Naive thymus-derived CD8-positive, alpha-beta T cell (primary cell): ENCODE measurements around the gene SMTNL2. TPM values are rescaled to one million over a fixed set of nuclear protein-coding genes. Genes with fewer than 3 reads are reported as not detected.
A peak's percentile ranks its signal among the peaks of the same experiment; 100 is the strongest.

Source experiments
- ATAC-seq, 2 donors: fragments of 150-1000 bp; cut with Tn5 transposase in 1 of 2; sonication (Bioruptor Pico), chemical (Tn5 transposase) in 1 of 2; 1 replicate in 1 of 2; 2 replicates in 1 of 2; pipeline ENCODE4 v1.10.0; 2021; ENCODE audit warnings: mild to moderate bottlenecking in 2 of 2, moderate library complexity in 2 of 2
- POLR2A ChIA-PET: fragments of 350-600 bp; sonication (Branson Sonifier 250); formaldehyde crosslinking; loops from one replicate; lab custom pipeline; 2021; ENCODE audit warnings: antibody characterized with exemption; lab: Charles Lee
- DNase-seq, 10 donors: peaks; one replicate each; pipeline versions ENCODE4 v3.0.0 to v3.0.0-alpha.2; 2020 to 2022
- H3K27ac Mint-ChIP-seq, 10 donors: one replicate each; pipeline ENCODE4 v1.8.0; 2020 to 2022; ENCODE audit warnings: mild to moderate bottlenecking in 10 of 10, mixed read lengths in 10 of 10, moderate library complexity in 4 of 10, inconsistent platforms in 1 of 10
- H3K27me3 Mint-ChIP-seq, 5 donors: one replicate each; pipeline ENCODE4 v1.8.0; 2021 to 2022; ENCODE audit warnings: mixed read lengths in 5 of 5
- H3K36me3 Mint-ChIP-seq, 3 donors: one replicate each; pipeline ENCODE4 v1.8.0; 2020 to 2022; ENCODE audit warnings: mixed read lengths in 3 of 3, mild to moderate bottlenecking in 2 of 3, inconsistent platforms in 1 of 3
- H3K4me1 Mint-ChIP-seq, 4 donors: one replicate each; pipeline ENCODE4 v1.8.0; 2021 to 2022; ENCODE audit warnings: mixed read lengths in 4 of 4
- H3K4me3 Mint-ChIP-seq, 10 donors: one replicate each; pipeline ENCODE4 v1.8.0; 2020 to 2022; ENCODE audit warnings: mild to moderate bottlenecking in 10 of 10, mixed read lengths in 10 of 10, moderate library complexity in 6 of 10, inconsistent platforms in 1 of 10
- H3K9me3 Mint-ChIP-seq, 9 donors: one replicate each; pipeline ENCODE4 v1.8.0; 2020 to 2022; ENCODE audit warnings: mixed read lengths in 9 of 9, mild to moderate bottlenecking in 3 of 9, inconsistent platforms in 1 of 9, moderate library complexity in 1 of 9
- polyA plus RNA-seq, 3 donors: library from polyadenylated mRNA; unstranded; fragments of 300-500 nt; fragmentation: Illumina TruSeq; gene quantifications; one replicate each; pipeline ENCODE4 v1.2.3, GENCODE V29; 2021
- total RNA-seq, 8 experiments: library from RNA in 2 of 8; stranded (reverse) in 2 of 8; gene quantifications; one replicate each; pipeline ENCODE4 v1.2.3 and lab custom pipeline; 2021 to 2026

Gene SMTNL2
- total and polyA plus RNA-seq, 5 experiments from 2014 or later: not detected

- DNase-seq (peak in 1 of 10 donors; percentile 57), ATAC-seq (no peak)
- H3K4me1 Mint-ChIP-seq: peaks cover 4 to 9% (median 5%) of the 10 kb centered on the region in 4 donors
- H3K4me3 Mint-ChIP-seq: no peak overlapping the region
- no peaks in the 10 kb centered on the region for H3K27me3 Mint-ChIP-seq
- POLR2A ChIA-PET: no interaction called here
- peaks cover 0 to 71% (median 5%) of the 10 kb centered on the region in 3 donors for H3K36me3 Mint-ChIP-seq
- H3K27ac Mint-ChIP-seq: no peak overlapping the region
- H3K9me3 Mint-ChIP-seq: no peaks in the 10 kb centered on the region
Measured at GRCh38 chr17:4548721-4549531, 35.4 kb upstream of the SMTNL2 start.

DNA sequence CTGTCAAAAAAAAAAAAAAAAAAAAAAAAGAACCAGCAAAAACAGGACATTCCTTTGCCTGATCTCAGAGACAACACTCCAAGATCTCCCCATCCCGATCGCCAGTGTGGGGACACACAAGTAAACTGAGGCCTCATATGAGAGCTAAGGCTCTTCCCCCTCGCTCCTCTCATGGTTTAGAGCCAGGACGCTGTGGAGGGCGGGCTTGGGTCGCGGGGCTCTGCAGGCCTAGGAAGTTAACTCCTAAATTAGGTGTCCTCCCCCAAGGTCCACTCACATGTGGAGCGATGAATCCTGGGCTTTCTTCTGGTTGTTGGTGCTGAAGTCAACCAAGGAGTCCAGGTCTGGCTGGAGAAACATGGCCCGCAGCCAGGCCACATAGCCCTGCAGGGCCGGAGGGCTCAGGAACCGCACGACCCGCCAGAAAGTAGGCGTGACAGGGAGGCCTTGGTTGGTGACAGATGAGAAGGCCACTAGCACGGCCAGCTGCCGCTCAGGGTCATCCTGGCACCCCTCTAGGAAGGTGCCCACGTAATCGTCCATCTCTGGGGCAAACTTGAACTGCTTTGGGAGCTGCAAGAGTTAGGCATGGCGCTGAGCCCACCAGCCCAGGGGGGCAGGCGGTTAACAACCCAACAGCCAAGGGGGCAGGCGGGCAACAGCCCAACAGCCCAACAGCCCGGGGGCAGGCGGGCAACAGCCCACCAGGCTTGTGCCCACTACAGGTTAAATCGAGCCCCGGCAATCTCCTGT is 34.4 kb upstream of the SMTNL2 start:
- Mint-ChIP-seq H3K4me1 (peaks cover 12 to 18% (median 15%) of the 10 kb centered on the region in 4 donors), H3K4me3 (no peak overlapping the region), H3K9me3 (no peaks in the 10 kb centered on the region), H3K27me3 (no peaks in the 10 kb centered on the region), H3K36me3 (peaks cover 0 to 67% (median 5%) of the 10 kb centered on the region in 3 donors), H3K27ac (peak overlapping the region in 1 of 10 donors; percentile 40)
- ATAC-seq (no peak), DNase-seq (peak in 1 of 10 donors; percentile 27)
- POLR2A ChIA-PET: no interaction called here

DNA sequence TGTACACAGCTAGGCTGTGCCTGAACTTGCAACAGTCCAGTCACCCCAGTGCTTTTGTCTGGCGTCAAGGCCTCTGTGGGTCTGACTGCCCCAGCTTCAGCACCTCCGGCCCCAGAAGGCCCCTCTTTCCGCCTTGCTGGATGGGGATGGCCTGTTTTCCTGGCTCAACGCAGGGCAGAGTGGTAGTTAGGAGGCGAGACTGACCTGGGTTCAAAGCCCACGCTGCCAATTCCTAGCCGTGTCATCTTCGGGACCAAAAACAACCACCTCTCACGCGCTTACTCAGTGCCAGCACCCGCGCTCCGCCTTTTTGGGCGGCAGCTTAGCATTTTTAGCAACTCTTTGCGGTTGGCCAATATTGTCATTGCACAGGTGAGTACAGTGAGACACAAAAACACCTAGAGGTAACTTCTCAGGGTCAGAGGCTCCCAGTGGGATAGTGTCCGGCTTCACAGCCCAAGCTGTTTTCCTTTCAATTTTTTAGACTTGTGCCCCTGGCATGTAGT is 33.7 kb upstream of the SMTNL2 start:
- Mint-ChIP-seq H3K27ac (no peak overlapping the region), H3K27me3 (no peaks in the 10 kb centered on the region), H3K9me3 (no peaks in the 10 kb centered on the region), H3K4me1 (peaks cover 14 to 24% (median 21%) of the 10 kb centered on the region in 4 donors), H3K36me3 (peaks cover 0 to 68% (median 5%) of the 10 kb centered on the region in 3 donors), H3K4me3 (no peak overlapping the region)
- ATAC-seq (no peak), DNase-seq (peak in 1 of 10 donors; percentile 55)
- POLR2A ChIA-PET: no interaction called here

DNA sequence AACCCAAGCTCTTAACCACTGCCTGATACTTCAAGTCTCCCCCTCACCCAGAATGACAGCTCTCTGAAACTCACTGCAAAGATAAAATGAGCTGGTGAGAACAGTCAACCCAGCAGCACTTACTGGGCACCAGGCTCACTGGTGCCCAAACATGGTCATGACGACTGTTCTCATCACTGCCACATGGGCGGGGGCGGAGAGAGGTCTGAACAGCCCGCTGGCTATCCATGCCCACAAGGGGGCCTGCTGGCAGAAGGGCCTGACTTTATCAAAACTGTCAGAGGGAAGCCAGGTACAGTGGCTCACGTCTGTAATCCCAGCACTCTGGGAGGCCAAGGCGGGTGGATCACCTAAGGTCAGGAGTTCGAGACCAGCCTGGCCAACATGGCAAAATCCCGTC is 33.2 kb upstream of the SMTNL2 start:
- Mint-ChIP-seq H3K9me3 (no peaks in the 10 kb centered on the region), H3K4me3 (no peak overlapping the region), H3K4me1 (peaks cover 20 to 29% (median 27%) of the 10 kb centered on the region in 4 donors), H3K27me3 (no peaks in the 10 kb centered on the region), H3K27ac (no peak overlapping the region), H3K36me3 (peaks cover 0 to 67% (median 5%) of the 10 kb centered on the region in 3 donors)
- DNase-seq (peak in 1 of 10 donors; percentile 43), ATAC-seq (no peak)
- POLR2A ChIA-PET: interaction anchor here (0.7 kb wide), 2 partner anchors 197 to 735 kb away, joined by 3 read pairs; no protein-coding TSS in a partner anchor

DNA sequence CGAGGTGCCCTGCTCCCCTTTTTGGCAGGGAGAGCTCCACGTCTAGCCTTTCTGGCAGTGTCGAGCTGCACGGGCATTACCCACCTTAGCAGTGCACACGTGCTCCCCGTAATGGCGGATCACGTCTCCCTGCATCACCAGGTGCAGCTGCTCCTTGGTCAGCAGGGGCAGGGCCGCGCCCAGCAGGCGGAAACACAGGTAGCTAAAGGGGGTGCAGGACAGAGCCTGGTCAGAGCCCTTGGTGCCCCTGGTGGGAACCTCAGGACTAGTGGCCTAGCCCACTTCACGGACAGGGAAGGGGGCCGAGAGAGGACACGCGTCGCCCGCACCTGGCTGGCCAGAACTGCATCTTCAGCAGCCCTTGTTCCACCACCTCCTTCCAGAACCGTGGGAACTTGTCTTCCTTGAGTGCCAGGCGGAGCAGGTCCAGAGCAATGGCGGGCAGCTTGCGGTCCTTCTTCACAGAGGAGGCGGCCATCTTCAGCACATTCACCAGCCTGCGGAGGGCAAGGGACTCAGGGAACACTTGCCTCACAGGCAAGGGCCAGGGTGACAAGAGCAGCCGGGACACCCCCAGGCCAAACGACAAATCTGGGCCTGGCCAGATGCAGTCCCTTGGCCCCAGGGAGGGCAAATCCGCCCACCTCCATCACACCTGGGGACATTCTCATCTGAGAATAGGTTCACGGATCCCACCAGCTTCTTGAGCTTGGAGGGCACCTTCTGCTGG is 32.4 kb upstream of the SMTNL2 start:
- POLR2A ChIA-PET: interaction anchor here (0.7 kb wide), 1 partner anchor 198 kb away, joined by 3 read pairs; no protein-coding TSS in a partner anchor

DNA sequence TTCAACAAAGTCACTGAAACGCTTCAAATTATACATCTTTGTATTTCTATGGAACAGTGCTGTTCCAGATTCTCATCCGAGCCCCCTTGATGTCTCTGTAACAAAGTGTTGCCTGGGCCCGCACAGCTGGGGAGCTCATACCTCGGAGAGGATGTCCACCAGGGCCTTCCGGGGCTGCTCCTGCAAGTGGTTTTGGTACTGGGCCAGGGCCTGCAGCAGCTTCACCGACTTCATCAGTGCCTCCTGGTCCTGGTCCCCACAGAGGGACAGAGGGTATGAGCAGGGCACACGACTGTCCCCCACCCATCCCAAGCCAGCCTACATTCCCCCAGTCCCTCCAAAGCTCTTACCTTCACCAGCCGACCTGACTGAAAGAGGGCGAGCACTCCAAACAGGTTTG is 30.7 kb upstream of the SMTNL2 start:
- H3K9me3 Mint-ChIP-seq: no peaks in the 10 kb centered on the region
- peak overlapping the region; percentile 60 to 97 (median 95) for H3K4me3 Mint-ChIP-seq
- peak overlapping the region in 3 of 10 donors; percentile 29 to 79 (median 79) for H3K27ac Mint-ChIP-seq
- DNase-seq: peak in 1 of 10 donors; percentile 21
- peaks cover 0 to 48% (median 5%) of the 10 kb centered on the region in 3 donors for H3K36me3 Mint-ChIP-seq
- no peak for ATAC-seq
- peaks cover 23 to 32% (median 30%) of the 10 kb centered on the region in 4 donors for H3K4me1 Mint-ChIP-seq
- H3K27me3 Mint-ChIP-seq: peaks cover 0 to 1% (median 0%) of the 10 kb centered on the region in 5 donors
- POLR2A ChIA-PET: interaction anchor here (1.3 to 1.8 kb wide), 3 partner anchors 12 to 67 kb away, joined by 4 to 8 read pairs (median 5); no protein-coding TSS in a partner anchor

More for the DNA sequence above, 32.4 kb upstream of the SMTNL2 start:
- Mint-ChIP-seq H3K36me3 (peaks cover 0 to 59% (median 5%) of the 10 kb centered on the region in 3 donors), H3K4me1 (peaks cover 21 to 32% (median 30%) of the 10 kb centered on the region in 4 donors), H3K27me3 (no peaks in the 10 kb centered on the region), H3K9me3 (no peaks in the 10 kb centered on the region), H3K4me3 (peak overlapping the region in 1 of 10 donors; percentile 69), H3K27ac (peak overlapping the region in 1 of 10 donors; percentile 32)
- ATAC-seq (no peak), DNase-seq (peak in 1 of 10 donors; percentile 57)

GRCh38 chr17:4554441-4554996 is 29.8 kb upstream of the SMTNL2 start:
- peak in 1 of 10 donors; percentile 63 for DNase-seq
- POLR2A ChIA-PET: interaction anchor here (1.0 to 2.6 kb wide), 10 partner anchors 10 to 412 kb away, joined by 3 to 8 read pairs (median 4); partner anchors contain the start of genes CYB5D2 and SPNS2
- H3K4me1 Mint-ChIP-seq: peaks cover 23 to 32% (median 30%) of the 10 kb centered on the region in 4 donors
- peaks cover 0 to 1% (median 0%) of the 10 kb centered on the region in 5 donors for H3K27me3 Mint-ChIP-seq
- no peak for ATAC-seq
- H3K27ac Mint-ChIP-seq: peak overlapping the region; percentile 86 to 99 (median 96)
- peak overlapping the region; percentile 85 to 97 (median 96) for H3K4me3 Mint-ChIP-seq
- no peaks in the 10 kb centered on the region for H3K9me3 Mint-ChIP-seq
- H3K36me3 Mint-ChIP-seq: peaks cover 0 to 42% (median 5%) of the 10 kb centered on the region in 3 donors

- Mint-ChIP-seq H3K4me3 (peak within 1 kb of the TSS; percentile 85 to 97 (median 96)), H3K36me3 (peaks cover 0 to 35% (median 5%) of the 10 kb centered on the region in 3 donors), H3K27me3 (peaks cover 0 to 1% (median 0%) of the 10 kb centered on the region in 5 donors), H3K27ac (peak within 1 kb of the TSS; percentile 86 to 99 (median 96)), H3K4me1 (peaks cover 23 to 32% (median 30%) of the 10 kb centered on the region in 4 donors), H3K9me3 (no peaks in the 10 kb centered on the region)
- POLR2A ChIA-PET: interaction anchor here (0.8 to 2.6 kb wide), 12 partner anchors 9 to 412 kb away, joined by 3 to 8 read pairs (median 4); partner anchors contain the start of genes CYB5D2 and SPNS2
- peak; percentile 91 to 99 (median 94) for DNase-seq
- ATAC-seq: peak; percentile 94 to 97
Measured at GRCh38 chr17:4554997-4555799, 29.1 kb upstream of the SMTNL2 start, which contains the start of gene MYBBP1A. MYBBP1A (minus strand) TSS chr17:4555384; CDS start chr17:4555324, 60 bp downstream.

DNA sequence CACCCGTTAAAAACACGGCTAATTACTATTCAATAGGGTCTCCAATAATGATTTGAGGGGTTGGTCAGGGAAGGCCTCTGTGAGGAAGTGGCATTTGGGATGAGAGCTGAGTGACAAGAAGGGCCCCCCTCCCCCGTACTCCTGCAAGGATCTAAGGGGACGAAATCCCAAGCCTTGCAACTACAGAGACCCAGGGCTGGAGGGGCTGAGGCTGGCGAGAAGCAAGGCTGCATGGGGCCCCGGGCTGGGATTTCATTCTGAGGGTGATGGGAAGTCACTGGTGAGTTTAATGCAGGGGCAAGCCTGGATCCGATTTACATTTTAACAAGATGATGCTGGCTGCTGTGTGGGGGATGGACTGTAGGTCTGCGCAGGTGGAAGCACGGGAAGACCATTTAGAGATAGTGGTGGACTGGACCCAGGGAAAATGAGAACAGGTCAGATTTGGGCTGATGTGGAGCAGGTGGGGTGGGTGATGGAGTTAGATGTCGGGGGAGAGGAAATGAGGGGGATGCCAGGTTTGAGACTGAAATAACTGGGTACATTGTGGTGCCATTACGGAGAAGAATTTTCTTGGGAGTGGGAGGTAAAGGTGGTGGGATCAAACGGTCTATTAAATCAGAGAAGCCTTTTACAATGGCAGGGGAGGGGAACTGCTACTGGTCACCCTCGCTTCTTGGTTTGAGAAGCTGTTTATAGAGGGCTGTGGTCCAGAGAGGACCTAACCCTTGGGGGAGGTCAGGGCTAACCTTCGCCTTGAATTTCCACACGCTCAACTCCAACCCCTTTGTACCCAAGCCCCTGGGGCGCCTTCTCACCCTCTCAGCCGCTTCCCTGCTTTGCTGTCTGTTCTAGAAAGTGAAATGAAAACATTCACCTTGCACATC is 28.2 kb upstream of the SMTNL2 start:
- peak in 1 of 10 donors; percentile 58 for DNase-seq
- no peak for ATAC-seq
- peaks cover 0 to 1% (median 0%) of the 10 kb centered on the region in 5 donors for H3K27me3 Mint-ChIP-seq
- H3K4me3 Mint-ChIP-seq: peak overlapping the region; percentile 85 to 97 (median 96)
- POLR2A ChIA-PET: interaction anchor here (0.7 to 2.6 kb wide), 7 partner anchors 9 to 1595 kb away, joined by 3 to 8 read pairs (median 5); partner anchors contain the start of gene SPNS2
- no peaks in the 10 kb centered on the region for H3K9me3 Mint-ChIP-seq
- H3K4me1 Mint-ChIP-seq: peaks cover 21 to 32% (median 30%) of the 10 kb centered on the region in 4 donors
- H3K36me3 Mint-ChIP-seq: peaks cover 0 to 27% (median 1%) of the 10 kb centered on the region in 3 donors
- H3K27ac Mint-ChIP-seq: peak overlapping the region; percentile 86 to 99 (median 96)
